BLaER1 (cell line): ENCODE measurements around the gene DYSF.

Experiments used
- H3K27ac ChIP-seq: shearing (Covaris generic); formaldehyde crosslinking; 2 replicates; pipeline ENCODE4 v1.8.1; 2022
- H3K27me3 ChIP-seq: shearing (Covaris generic); formaldehyde crosslinking; 2 replicates; pipeline ENCODE4 v1.8.1; 2022
- H3K36me3 ChIP-seq: shearing (Covaris generic); formaldehyde crosslinking; 2 replicates; pipeline ENCODE4 v1.8.1; 2022
- H3K4me1 ChIP-seq: shearing (Covaris generic); formaldehyde crosslinking; 2 replicates; pipeline ENCODE4 v1.8.1; 2022
- H3K4me2 ChIP-seq: shearing (Covaris generic); formaldehyde crosslinking; 2 replicates; pipeline ENCODE4 v1.8.1; 2022
- H3K4me3 ChIP-seq: shearing (Covaris generic); formaldehyde crosslinking; 2 replicates; pipeline ENCODE4 v1.8.1; 2022
- H3K9ac ChIP-seq: shearing (Covaris generic); formaldehyde crosslinking; 2 replicates; pipeline ENCODE4 v1.8.1; 2022
- H3K9me3 ChIP-seq: shearing (Covaris generic); formaldehyde crosslinking; 2 replicates; pipeline ENCODE4 v1.8.1; 2022
- H4K20me1 ChIP-seq: shearing (Covaris generic); formaldehyde crosslinking; 2 replicates; pipeline ENCODE4 v1.8.1; 2022
- Cebpa-rat ChIP-seq: shearing (Covaris generic); IDR thresholded peaks from 2 replicates; pipeline ENCODE4 v1.8.1; 2022

The DYSF gene

DNA sequence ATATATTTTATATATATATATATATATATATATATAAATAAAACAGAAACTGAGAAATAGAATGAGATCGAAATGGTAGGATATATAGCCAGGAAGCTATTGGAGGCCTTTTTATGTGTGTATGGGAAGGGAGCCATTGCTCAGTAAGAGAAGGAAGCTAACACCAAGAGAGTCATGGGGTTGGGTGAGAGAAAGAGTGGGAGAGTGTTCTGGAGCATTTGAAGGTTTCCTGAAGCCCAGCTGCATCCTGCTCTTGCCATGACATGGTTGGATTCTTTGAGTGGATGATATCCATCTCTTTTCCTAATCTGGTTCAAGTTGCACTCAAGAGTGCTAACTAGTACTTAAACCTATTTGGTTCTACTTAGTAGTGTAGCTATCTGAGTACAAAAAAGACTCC lies 282.3 kb downstream of the DYSF start:
- Histone ChIP-seq H3K9me3 (peaks cover 8% of the 10 kb centered on the region), H3K9ac (no peak overlapping the region), H3K4me2 (no peak overlapping the region), H4K20me1 (no peaks in the 10 kb centered on the region), H3K27me3 (no peaks in the 10 kb centered on the region), H3K27ac (no peak overlapping the region), H3K36me3 (no peaks in the 10 kb centered on the region), H3K4me3 (no peak overlapping the region), H3K4me1 (peaks cover 6% of the 10 kb centered on the region; the same call in 1 of the 2 replicates)
- TF ChIP-seq Cebpa-rat, result no peak
